Measurements from ENCODE around the gene ATP11C. TPM values are rescaled to one million over a fixed set of nuclear protein-coding genes. Genes with fewer than 3 reads are reported as not detected.

Gene ATP11C
- polyA plus RNA-seq, 2 of the 4 experiments (the other 2 are of a cell fraction): 16.4 to 34.3 TPM

GRCh38 chrX:139803224-139803623, 129.6 kb downstream of the ATP11C start:
- H3K27ac ChIP-seq: no peak overlapping the region
- ChIA-PET CTCF (no interaction called here), POLR2A (interaction anchor here (1.3 kb wide), 1 partner anchor 130 kb away, joined by 3 read pairs; no protein-coding TSS in a partner anchor)
- TF ChIP-seq RFX5 (IDR thresholded peaks at IDR 0.05) (no peak), ZNF302 (CRISPR knock-in tag; IDR thresholded peaks at IDR 0.05) (no peak), JUNB (IDR thresholded peaks at IDR 0.05) (no peak), NPAS2 (CRISPR knock-in tag; IDR thresholded peaks at IDR 0.05; ENCODE audit: borderline replicate concordance) (no peak), FOSL2 (IDR thresholded peaks at IDR 0.05) (no peak), FOSL2 (CRISPR knock-in tag; IDR thresholded peaks at IDR 0.05) (no peak), ZFP36 (IDR thresholded peaks at IDR 0.05; ENCODE audit: borderline replicate concordance, partially characterized antibody) (no peak), RARB (CRISPR knock-in tag; IDR thresholded peaks at IDR 0.05) (no peak), HEYL (CRISPR knock-in tag; IDR thresholded peaks at IDR 0.05) (no peak), REST (IDR thresholded peaks at IDR 0.05) (no peak), EHF (CRISPR knock-in tag; IDR thresholded peaks at IDR 0.05) (no peak), PBX3 (IDR thresholded peaks at IDR 0.05) (no peak), BCL3 (IDR thresholded peaks at IDR 0.05) (no peak)
- H3K4me3 ChIP-seq: no peak overlapping the region
- 15% methylated on average over 2 of the region's 2 CpGs for WGBS (ENCODE audit: missing lambda C conversion rate)
- FAIRE-seq (no peak), ATAC-seq (no peak), DNase-seq (ENCODE audit: low read depth in 1 of 2, low spot score in 1 of 2) (no peak)
- H3K4me2 ChIP-seq: no peak overlapping the region
- no peaks in the 10 kb centered on the region for H3K9me3 ChIP-seq
- 0 out of 3 replicates have a peak, but pooled peaks cover 4% of the 10 kb centered on the region for H3K4me1 ChIP-seq

GRCh38 chrX:139802048-139802447, 130.8 kb downstream of the ATP11C start:
- H3K9me3 ChIP-seq: no peaks in the 10 kb centered on the region
- DNase-seq (ENCODE audit: low read depth in 1 of 2, low spot score in 1 of 2): no peak
- FAIRE-seq: no peak
- ATAC-seq: no peak
- no peak overlapping the region for H3K4me2 ChIP-seq
- no peak overlapping the region for H3K4me3 ChIP-seq
- WGBS (ENCODE audit: missing lambda C conversion rate): 93% methylated on average over 4 of the region's 4 CpGs
- no peak overlapping the region for H3K27ac ChIP-seq
- ChIA-PET CTCF (no interaction called here), POLR2A (no interaction called here)
- H3K4me1 ChIP-seq: 0 out of 3 replicates have a peak, but pooled peaks cover 4% of the 10 kb centered on the region
- TF ChIP-seq NR3C1 (IDR thresholded peaks at IDR 0.05) (no peak), ATOH8 (CRISPR knock-in tag; IDR thresholded peaks at IDR 0.05; ENCODE audit: low read depth) (no peak), NFE2L2 (conservative IDR thresholded peaks at IDR 0.05; ENCODE audit: low read length) (no peak), RARB (CRISPR knock-in tag; IDR thresholded peaks at IDR 0.05) (no peak), ESRRA (IDR thresholded peaks at IDR 0.05; ENCODE audit: borderline replicate concordance, low read length) (no peak), RAD21 (conservative IDR thresholded peaks at IDR 0.05 in 1 of 2, IDR thresholded peaks at IDR 0.05 in 1 of 2) (no peak), MYC (IDR thresholded peaks at IDR 0.05; ENCODE audit: borderline replicate concordance, low read length) (no peak), SMC3 (IDR thresholded peaks at IDR 0.05) (no peak)
